Lower leg skin (tissue), 3 donors: ENCODE measurements around the gene NTN4.

Experiments
- POLR2A ChIP-seq, 2 donors: fragments of 450-650 bp; IDR thresholded peaks; one replicate each; pipeline ENCODE4 v1.6.1; 2016 to 2017; ENCODE audit warnings: antibody characterized with exemption in 2 of 2, mild to moderate bottlenecking in 1 of 2, moderate library complexity in 1 of 2
- TF ChIP-seq, protein P1 (sequence below), 3 donors: fragments of 450-650 bp; IDR thresholded peaks; one replicate each; pipeline ENCODE4 v1.5.1; 2016; ENCODE audit warnings: antibody characterized with exemption in 3 of 3, mild to moderate bottlenecking in 3 of 3, moderate library complexity in 2 of 3

DNA sequence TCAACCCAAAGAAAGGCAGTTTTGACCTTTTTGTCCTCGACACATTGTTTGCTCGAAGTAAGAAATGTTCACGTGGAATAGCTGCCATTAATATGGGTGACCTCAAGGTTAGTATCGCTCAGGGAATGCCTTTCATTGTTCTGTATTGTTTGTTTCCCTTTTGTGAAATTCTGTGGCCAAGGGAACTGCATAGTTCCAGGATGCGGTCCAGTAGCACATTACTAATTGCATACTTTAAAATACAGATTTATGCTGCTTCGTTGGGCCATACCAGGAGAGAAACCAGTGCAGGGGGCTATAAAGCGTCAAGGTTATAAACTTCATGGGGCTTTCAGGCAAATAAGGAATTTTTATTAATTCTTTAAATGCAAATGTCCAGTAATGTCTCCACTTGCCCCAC is 166.0 kb downstream of the NTN4 start:
- TF ChIP-seq POLR2A (IDR thresholded peaks at IDR 0.05) = no peak
- TF ChIP-seq, protein P1, sequence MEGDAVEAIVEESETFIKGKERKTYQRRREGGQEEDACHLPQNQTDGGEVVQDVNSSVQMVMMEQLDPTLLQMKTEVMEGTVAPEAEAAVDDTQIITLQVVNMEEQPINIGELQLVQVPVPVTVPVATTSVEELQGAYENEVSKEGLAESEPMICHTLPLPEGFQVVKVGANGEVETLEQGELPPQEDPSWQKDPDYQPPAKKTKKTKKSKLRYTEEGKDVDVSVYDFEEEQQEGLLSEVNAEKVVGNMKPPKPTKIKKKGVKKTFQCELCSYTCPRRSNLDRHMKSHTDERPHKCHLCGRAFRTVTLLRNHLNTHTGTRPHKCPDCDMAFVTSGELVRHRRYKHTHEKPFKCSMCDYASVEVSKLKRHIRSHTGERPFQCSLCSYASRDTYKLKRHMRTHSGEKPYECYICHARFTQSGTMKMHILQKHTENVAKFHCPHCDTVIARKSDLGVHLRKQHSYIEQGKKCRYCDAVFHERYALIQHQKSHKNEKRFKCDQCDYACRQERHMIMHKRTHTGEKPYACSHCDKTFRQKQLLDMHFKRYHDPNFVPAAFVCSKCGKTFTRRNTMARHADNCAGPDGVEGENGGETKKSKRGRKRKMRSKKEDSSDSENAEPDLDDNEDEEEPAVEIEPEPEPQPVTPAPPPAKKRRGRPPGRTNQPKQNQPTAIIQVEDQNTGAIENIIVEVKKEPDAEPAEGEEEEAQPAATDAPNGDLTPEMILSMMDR (IDR thresholded peaks at IDR 0.05) = no peak
